ENCODE data around the gene MEI1.
A peak's percentile ranks its signal among the peaks of the same experiment; 100 is the strongest.
"Not testable (repeated sequence)": the region's sequence is repeated elsewhere in the genome, so short reads cannot be mapped to it uniquely, and the experiment has no call there.

MEI1 gene

DNA sequence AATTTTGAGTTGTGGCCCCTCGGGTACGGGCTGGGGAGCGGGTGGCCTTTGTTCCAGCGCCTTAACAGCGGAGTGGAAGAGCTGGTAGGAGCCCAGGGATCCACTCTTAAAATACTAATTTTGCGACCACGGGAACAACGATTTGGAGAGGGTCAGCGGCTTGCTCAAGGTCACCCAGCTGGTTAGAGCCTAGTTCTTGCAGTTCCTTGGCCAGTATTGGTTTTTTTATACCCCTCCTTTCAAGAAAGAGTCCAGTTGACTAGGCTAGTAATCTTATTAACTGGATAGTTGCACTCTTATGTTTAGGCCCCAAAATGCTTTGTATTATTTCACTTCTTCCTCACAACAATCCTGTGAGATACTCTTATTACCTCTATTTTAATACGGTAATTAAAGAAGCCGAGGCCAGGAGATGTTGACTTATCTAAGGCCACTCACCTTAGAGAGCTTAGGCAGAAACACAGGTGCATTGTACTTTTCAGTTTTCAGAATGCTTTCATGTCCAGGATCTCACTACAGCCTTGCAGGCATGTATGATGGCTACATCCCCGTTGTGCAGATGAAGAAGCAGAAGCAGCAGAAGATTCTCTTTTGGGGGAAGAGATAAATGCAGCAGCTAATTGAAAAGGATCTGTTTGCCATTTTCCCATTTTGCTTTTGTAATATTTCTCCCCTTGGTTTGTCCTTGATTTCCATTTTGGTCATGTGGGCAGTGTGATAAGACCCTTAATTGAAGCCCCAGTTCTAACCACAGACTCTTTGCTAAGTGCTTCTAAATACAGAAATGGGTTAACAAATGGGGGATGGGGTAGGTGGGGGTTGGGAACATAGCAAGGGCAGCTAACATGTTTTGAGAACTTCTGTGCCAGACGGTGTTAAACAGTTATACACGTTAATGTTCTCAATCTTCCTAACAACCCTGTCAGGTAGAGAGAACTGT is 135.0 kb downstream of the MEI1 start:
- Histone ChIP-seq H3K4me3 (ENCODE audit: low read length) (peak overlapping the region; percentile 89), H3K4me1 (ENCODE audit: low read length) (peaks cover 31% of the 10 kb centered on the region), H2AFZ (ENCODE audit: low read depth, low read length) (no peak overlapping the region), H3K36me3 (replicated peaks; ENCODE audit: low read depth, low read length) (peaks cover 51% of the 10 kb centered on the region), H4K20me1 (ENCODE audit: insufficient read depth, low read length) (peaks cover 42% of the 10 kb centered on the region), H3K9me3 (ENCODE audit: insufficient read depth, low read length) (peaks cover 9% of the 10 kb centered on the region), H3K27me3 (ENCODE audit: low read depth, low read length) (no peaks in the 10 kb centered on the region), H3K79me2 (ENCODE audit: low read length) (peaks cover 76% of the 10 kb centered on the region), H3K27ac (ENCODE audit: low read length) (peak overlapping the region; percentile 89), H3K4me2 (ENCODE audit: low read length) (peak overlapping the region; percentile 80), H3K9ac (ENCODE audit: low read length) (peak overlapping the region; percentile 87)
- no peak for TF ChIP-seq EZH2phosphoT487 (IDR thresholded peaks at IDR 0.05; ENCODE audit: low read depth)
- TF ChIP-seq, protein P1, sequence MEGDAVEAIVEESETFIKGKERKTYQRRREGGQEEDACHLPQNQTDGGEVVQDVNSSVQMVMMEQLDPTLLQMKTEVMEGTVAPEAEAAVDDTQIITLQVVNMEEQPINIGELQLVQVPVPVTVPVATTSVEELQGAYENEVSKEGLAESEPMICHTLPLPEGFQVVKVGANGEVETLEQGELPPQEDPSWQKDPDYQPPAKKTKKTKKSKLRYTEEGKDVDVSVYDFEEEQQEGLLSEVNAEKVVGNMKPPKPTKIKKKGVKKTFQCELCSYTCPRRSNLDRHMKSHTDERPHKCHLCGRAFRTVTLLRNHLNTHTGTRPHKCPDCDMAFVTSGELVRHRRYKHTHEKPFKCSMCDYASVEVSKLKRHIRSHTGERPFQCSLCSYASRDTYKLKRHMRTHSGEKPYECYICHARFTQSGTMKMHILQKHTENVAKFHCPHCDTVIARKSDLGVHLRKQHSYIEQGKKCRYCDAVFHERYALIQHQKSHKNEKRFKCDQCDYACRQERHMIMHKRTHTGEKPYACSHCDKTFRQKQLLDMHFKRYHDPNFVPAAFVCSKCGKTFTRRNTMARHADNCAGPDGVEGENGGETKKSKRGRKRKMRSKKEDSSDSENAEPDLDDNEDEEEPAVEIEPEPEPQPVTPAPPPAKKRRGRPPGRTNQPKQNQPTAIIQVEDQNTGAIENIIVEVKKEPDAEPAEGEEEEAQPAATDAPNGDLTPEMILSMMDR (IDR thresholded peaks at IDR 0.05; ENCODE audit: low read depth, low read length), result no peak

DNA sequence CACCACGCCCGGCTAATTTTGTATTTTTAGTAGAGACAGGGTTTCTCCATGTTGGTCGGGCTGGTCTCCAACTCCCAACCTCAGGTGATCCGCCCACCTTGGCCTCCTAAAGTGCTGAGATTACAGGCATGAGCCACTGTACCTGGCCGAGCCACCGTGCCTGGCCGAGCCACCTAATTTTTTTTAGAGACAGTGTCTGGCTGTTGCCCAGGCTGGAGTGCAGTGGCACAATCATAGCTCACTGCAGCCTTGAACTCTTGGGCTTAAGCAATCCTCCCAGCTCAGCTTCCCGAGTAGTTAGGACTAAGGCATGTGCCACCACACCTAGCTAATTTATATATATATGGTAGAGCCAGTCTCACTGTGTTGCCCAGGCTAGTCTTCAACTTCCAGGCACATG is 136.2 kb downstream of the MEI1 start:
- not testable (repeated sequence) for H3K27me3 ChIP-seq (ENCODE audit: low read depth, low read length); H3K27ac ChIP-seq (ENCODE audit: low read length); H3K9me3 ChIP-seq (ENCODE audit: insufficient read depth, low read length); H3K9ac ChIP-seq (ENCODE audit: low read length); H3K4me3 ChIP-seq (ENCODE audit: low read length); H2AFZ ChIP-seq (ENCODE audit: low read depth, low read length); H3K4me2 ChIP-seq (ENCODE audit: low read length)
- peaks cover 88% of the 10 kb centered on the region for H3K79me2 ChIP-seq (ENCODE audit: low read length)
- H3K4me1 ChIP-seq (ENCODE audit: low read length), result peaks cover 43% of the 10 kb centered on the region
- H3K36me3 ChIP-seq (replicated peaks; ENCODE audit: low read depth, low read length), result peaks cover 61% of the 10 kb centered on the region
- peaks cover 54% of the 10 kb centered on the region for H4K20me1 ChIP-seq (ENCODE audit: insufficient read depth, low read length)

DNA sequence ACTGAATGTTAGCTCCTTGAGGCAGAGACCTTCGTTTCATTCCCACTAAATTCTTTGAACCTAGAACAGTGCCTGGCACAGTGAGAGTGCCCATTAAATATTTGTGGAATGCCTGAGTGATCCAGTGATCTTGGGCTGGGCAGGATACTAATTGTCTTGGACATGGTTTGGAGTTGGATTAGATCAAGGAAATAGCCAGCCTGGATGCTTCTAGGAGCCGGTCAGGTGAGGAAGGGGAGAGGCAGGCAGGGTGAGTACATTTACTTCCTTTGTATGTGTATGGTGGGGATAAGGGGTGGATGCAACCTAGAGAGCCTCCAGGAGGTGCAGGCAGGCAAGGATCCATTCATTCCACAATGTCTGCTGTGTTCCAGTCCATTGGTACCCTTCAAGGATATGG is 137.2 kb downstream of the MEI1 start:
- Histone ChIP-seq H3K4me1 (ENCODE audit: low read length) (peaks cover 45% of the 10 kb centered on the region), H3K9ac (ENCODE audit: low read length) (no peak overlapping the region), H4K20me1 (ENCODE audit: insufficient read depth, low read length) (peaks cover 65% of the 10 kb centered on the region), H3K27me3 (ENCODE audit: low read depth, low read length) (no peaks in the 10 kb centered on the region), H2AFZ (ENCODE audit: low read depth, low read length) (no peak overlapping the region), H3K9me3 (ENCODE audit: insufficient read depth, low read length) (peaks cover 6% of the 10 kb centered on the region), H3K27ac (ENCODE audit: low read length) (no peak overlapping the region), H3K36me3 (replicated peaks; ENCODE audit: low read depth, low read length) (peaks cover 68% of the 10 kb centered on the region), H3K4me3 (ENCODE audit: low read length) (no peak overlapping the region), H3K4me2 (ENCODE audit: low read length) (no peak overlapping the region), H3K79me2 (ENCODE audit: low read length) (peaks cover 96% of the 10 kb centered on the region)
- TF ChIP-seq, protein P1 (IDR thresholded peaks at IDR 0.05; ENCODE audit: low read depth, low read length), result no peak

DNA sequence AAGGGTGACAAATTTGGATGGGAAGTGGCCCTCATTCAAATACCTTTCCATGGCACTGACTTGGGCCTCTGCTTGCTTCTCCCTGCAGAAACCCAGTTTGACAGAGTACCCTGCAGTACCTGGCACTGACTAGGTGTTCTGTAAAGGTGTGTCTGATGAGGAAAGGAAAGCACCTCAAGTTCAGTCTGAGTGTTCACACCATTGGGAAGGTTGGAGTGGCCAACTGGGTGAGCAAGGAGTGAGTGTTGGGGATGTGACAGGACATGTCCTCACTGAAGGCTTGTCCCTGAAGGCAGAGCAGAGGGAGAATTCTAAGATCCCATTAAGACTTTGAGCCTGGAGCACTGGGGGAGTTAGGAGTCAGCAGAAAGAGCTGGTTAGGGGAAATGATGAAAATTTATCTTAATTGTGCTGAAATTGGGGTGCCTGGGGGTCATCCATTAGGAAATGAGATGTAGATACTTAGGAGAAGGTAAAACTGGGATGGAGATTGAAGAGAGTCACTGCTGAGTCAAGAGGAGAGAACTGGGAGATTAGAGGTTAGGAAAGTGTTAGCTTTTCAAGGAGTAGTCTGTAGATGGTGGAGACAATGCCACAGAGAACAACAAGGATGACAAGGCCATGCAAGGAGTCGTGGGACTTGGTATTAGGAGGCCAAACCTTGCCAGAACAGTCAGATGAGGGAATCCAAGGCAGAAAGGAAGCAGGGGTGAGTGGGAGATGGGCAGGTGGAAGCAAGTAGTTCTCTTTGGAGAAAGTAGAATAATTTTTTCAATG is 139.7 kb downstream of the MEI1 start:
- no peak overlapping the region for H3K9ac ChIP-seq (ENCODE audit: low read length)
- H2AFZ ChIP-seq (ENCODE audit: low read depth, low read length), result no peak overlapping the region
- peaks cover 99% of the 10 kb centered on the region for H3K79me2 ChIP-seq (ENCODE audit: low read length)
- H4K20me1 ChIP-seq (ENCODE audit: insufficient read depth, low read length), result peaks cover 89% of the 10 kb centered on the region
- no peak overlapping the region for H3K4me3 ChIP-seq (ENCODE audit: low read length)
- H3K4me1 ChIP-seq (ENCODE audit: low read length), result peaks cover 43% of the 10 kb centered on the region
- H3K4me2 ChIP-seq (ENCODE audit: low read length), result no peak overlapping the region
- H3K36me3 ChIP-seq (replicated peaks; ENCODE audit: low read depth, low read length), result peaks cover 77% of the 10 kb centered on the region
- H3K27me3 ChIP-seq (ENCODE audit: low read depth, low read length), result no peaks in the 10 kb centered on the region
- peak overlapping the region; percentile 8; the same call in 1 of the 2 replicates for H3K27ac ChIP-seq (ENCODE audit: low read length)
- TF ChIP-seq, protein P1 (IDR thresholded peaks at IDR 0.05; ENCODE audit: low read depth, low read length), result no peak
- no peak for TF ChIP-seq EZH2phosphoT487 (IDR thresholded peaks at IDR 0.05; ENCODE audit: low read depth)
- no peaks in the 10 kb centered on the region for H3K9me3 ChIP-seq (ENCODE audit: insufficient read depth, low read length)

Data from OCI-LY3 (cell line).